Body of pancreas (tissue), 4 donors: Measurements from ENCODE around the gene SAP30L. TPM values are rescaled to one million over a fixed set of nuclear protein-coding genes. Genes with fewer than 3 reads are reported as not detected.

ENCODE experiments used
- ATAC-seq: fragments of 150-250 bp; one replicate; pipeline ENCODE4 v1.9.1; 2016
- DNase-seq, 4 donors: peaks; one replicate each; pipeline ENCODE4 v3.0.0-alpha.2; 2019
- H3K27ac ChIP-seq, 4 donors: fragments of 200-600 bp; sonication (generic); 1 replicate in 3 of 4; 2 replicates in 1 of 4; pipeline versions ENCODE4 v1.5.1 to v1.6.1; 2016 to 2019; ENCODE audit warnings: mild to moderate bottlenecking in 1 of 4, mixed read lengths in 1 of 4, moderate library complexity in 1 of 4
- H3K27me3 ChIP-seq, 2 donors: fragments of 200-600 bp; sonication (generic); one replicate each; pipeline ENCODE4 v1.6.0; 2016; ENCODE audit warnings: mild to moderate bottlenecking in 1 of 2
- H3K36me3 ChIP-seq, 2 donors: fragments of 200-600 bp; sonication (generic); replicated peaks in 1 of 2; 2 replicates each; pipeline ENCODE4 v1.5.1; 2016; ENCODE audit warnings: low read depth in 2 of 2; ENCODE audit not compliant: insufficient read depth in 1 of 2
- H3K4me1 ChIP-seq: fragments of 200-600 bp; sonication (generic); one replicate; pipeline ENCODE4 v1.6.0; 2016
- H3K4me3 ChIP-seq, 2 donors: fragments of 200-600 bp; sonication (generic); 1 replicate in 1 of 2; 2 replicates in 1 of 2; pipeline ENCODE4 v1.5.1; 2016 to 2019
- H3K9me3 ChIP-seq, 3 donors: fragments of 200-600 bp; sonication (generic); 1 replicate in 2 of 3; 2 replicates in 1 of 3; pipeline ENCODE4 v1.5.1; 2016
- POLR2A ChIP-seq, 3 donors: fragments of 450-650 bp; IDR thresholded peaks; one replicate each; pipeline ENCODE4 v1.6.1; 2016; ENCODE audit warnings: antibody characterized with exemption in 3 of 3, mild to moderate bottlenecking in 2 of 3
- WGBS, 2 donors: methylation state at CpG; one replicate each; pipeline ENCODE4 v1.1.5; 2017; 5-methylcytosine and 5-hydroxymethylcytosine counted together
- intact Hi-C: fragments of 100-400 bp; cut with DNase I; formaldehyde crosslinking; loops from one replicate; pipeline ENCODE4 v1.15.1; 2023
- total RNA-seq, 2 donors: library from RNA; depleted of rRNA; stranded (reverse); fragments of >200 nt; gene quantifications; one replicate each; pipeline ENCODE4 v1.1.0, GENCODE V29; 2016
- TF ChIP-seq, protein P1 (sequence below), 7 experiments: fragments of 450-650 bp in 4 of 7; fragments of 200-600 bp in 3 of 7; sonication (generic) in 3 of 7; IDR thresholded peaks; one replicate each; pipeline ENCODE4 v1.5.1; 2016 to 2019; ENCODE audit warnings: antibody characterized with exemption in 7 of 7

SAP30L gene
- total RNA-seq, 2 donors from 2014 or later, result 11.7 to 15.5 TPM

DNA sequence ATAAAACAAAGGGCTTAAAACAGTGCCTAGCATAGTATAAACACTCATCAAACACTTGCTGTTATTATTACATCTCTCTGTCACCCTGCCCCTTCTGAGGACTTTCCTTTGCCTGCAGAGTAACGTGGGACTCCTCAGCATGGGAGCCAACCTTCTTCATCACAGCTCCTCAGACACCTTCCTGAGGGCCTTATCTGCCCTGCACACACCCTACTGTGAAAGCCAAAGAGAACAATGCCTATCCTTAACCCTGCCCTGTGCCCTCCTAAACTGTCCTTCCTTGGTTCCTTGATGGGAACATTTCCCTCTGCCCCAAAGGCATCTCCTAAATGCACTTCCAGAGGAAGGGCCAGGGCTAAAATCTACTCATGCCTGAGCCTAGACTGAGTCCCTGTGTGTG is 52.8 kb downstream of the SAP30L start:
- Histone ChIP-seq H3K4me3 (no peak overlapping the region), H3K27me3 (no peaks in the 10 kb centered on the region), H3K9me3 (no peaks in the 10 kb centered on the region), H3K27ac (no peak overlapping the region), H3K36me3 (no peaks in the 10 kb centered on the region), H3K4me1 (no peaks in the 10 kb centered on the region)
- intact Hi-C loops, result no loop called here
- no peak for DNase-seq
- TF ChIP-seq, protein P1, sequence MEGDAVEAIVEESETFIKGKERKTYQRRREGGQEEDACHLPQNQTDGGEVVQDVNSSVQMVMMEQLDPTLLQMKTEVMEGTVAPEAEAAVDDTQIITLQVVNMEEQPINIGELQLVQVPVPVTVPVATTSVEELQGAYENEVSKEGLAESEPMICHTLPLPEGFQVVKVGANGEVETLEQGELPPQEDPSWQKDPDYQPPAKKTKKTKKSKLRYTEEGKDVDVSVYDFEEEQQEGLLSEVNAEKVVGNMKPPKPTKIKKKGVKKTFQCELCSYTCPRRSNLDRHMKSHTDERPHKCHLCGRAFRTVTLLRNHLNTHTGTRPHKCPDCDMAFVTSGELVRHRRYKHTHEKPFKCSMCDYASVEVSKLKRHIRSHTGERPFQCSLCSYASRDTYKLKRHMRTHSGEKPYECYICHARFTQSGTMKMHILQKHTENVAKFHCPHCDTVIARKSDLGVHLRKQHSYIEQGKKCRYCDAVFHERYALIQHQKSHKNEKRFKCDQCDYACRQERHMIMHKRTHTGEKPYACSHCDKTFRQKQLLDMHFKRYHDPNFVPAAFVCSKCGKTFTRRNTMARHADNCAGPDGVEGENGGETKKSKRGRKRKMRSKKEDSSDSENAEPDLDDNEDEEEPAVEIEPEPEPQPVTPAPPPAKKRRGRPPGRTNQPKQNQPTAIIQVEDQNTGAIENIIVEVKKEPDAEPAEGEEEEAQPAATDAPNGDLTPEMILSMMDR (IDR thresholded peaks at IDR 0.05), result no peak
- TF ChIP-seq POLR2A (IDR thresholded peaks at IDR 0.05), result no peak
- ATAC-seq, result no peak
- 76 to 83% methylated on average over 1 of the region's 1 CpG for WGBS, 2 donors

GRCh38 chr5:154498994-154499393 is 53.2 kb downstream of the SAP30L start:
- intact Hi-C loops, result no loop called here
- H3K36me3 ChIP-seq, result no peaks in the 10 kb centered on the region
- 88 to 92% methylated on average over 2 of the region's 2 CpGs for WGBS, 2 donors
- ATAC-seq (no peak), DNase-seq (no peak)
- no peaks in the 10 kb centered on the region for H3K4me1 ChIP-seq
- no peak overlapping the region for H3K27ac ChIP-seq
- no peaks in the 10 kb centered on the region for H3K27me3 ChIP-seq
- TF ChIP-seq, protein P1 (IDR thresholded peaks at IDR 0.05), result no peak
- TF ChIP-seq POLR2A (IDR thresholded peaks at IDR 0.05), result no peak
- H3K4me3 ChIP-seq, result no peak overlapping the region
- no peaks in the 10 kb centered on the region for H3K9me3 ChIP-seq

DNA sequence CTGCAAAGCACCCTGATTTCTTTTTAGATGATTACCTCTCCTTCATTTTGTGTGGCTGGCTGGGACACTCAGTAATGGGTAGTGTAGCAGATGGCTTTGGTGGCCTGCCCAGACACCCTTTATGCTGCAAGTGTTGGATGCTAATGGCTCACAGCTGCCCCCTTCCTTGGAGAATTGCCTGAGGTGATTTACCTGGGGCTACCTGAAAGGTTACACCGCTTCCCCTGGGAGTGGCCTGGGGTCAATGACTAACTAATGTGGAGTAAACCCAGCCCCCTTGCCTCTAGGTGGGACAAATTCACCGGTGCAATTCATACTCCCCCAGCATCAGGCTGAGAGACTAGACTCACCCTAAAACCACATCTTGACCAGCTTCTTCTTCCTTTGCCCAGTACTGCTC is 55.8 kb downstream of the SAP30L start:
- Histone ChIP-seq H3K36me3 (no peaks in the 10 kb centered on the region), H3K27me3 (no peaks in the 10 kb centered on the region), H3K4me1 (no peaks in the 10 kb centered on the region), H3K4me3 (no peak overlapping the region), H3K9me3 (no peaks in the 10 kb centered on the region), H3K27ac (no peak overlapping the region)
- intact Hi-C loops, result no loop called here
- TF ChIP-seq, protein P1 (IDR thresholded peaks at IDR 0.05), result no peak
- no peak for TF ChIP-seq POLR2A (IDR thresholded peaks at IDR 0.05)
- 49 to 68% methylated on average over 2 of the region's 2 CpGs for WGBS, 2 donors
- ATAC-seq, result no peak
- no peak for DNase-seq

DNA sequence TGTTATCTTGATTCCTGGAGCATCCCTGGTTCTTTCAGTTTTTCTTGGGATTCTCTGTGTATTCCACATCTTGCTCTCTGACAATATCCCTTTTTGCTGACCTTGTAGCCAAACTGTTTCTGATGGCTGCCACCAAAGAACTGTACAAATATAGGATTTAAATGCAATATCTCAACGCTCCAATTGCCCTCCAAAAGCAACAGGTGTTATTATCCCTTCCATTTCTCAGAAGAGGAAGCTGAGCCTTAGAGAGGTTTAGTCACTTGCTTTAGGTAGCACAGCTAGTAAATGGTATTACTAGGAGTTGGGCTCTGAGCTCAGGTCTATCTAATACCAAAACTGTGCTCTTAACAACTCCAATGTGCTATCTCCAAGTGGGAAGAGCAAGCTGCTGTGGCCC is 56.4 kb downstream of the SAP30L start:
- 72 to 88% methylated on average over 1 of the region's 1 CpG for WGBS, 2 donors
- TF ChIP-seq, protein P1 (IDR thresholded peaks at IDR 0.05), result no peak
- TF ChIP-seq POLR2A (IDR thresholded peaks at IDR 0.05), result no peak
- H3K4me3 ChIP-seq, result no peak overlapping the region
- DNase-seq (no peak), ATAC-seq (no peak)
- no peaks in the 10 kb centered on the region for H3K4me1 ChIP-seq
- no peaks in the 10 kb centered on the region for H3K36me3 ChIP-seq
- intact Hi-C loops, result no loop called here
- no peak overlapping the region for H3K27ac ChIP-seq
- no peaks in the 10 kb centered on the region for H3K27me3 ChIP-seq
- no peaks in the 10 kb centered on the region for H3K9me3 ChIP-seq

- no peaks in the 10 kb centered on the region for H3K9me3 ChIP-seq
- H3K27me3 ChIP-seq, result no peaks in the 10 kb centered on the region
- 83 to 93% methylated on average over 2 of the region's 2 CpGs for WGBS, 2 donors
Observed at GRCh38 chr5:154503698-154504039, 57.9 kb downstream of the SAP30L start.

More at GRCh38 chr5:154503698-154504039, 57.9 kb downstream of the SAP30L start:
- DNase-seq, result no peak
- intact Hi-C loops, result no loop called here
- ATAC-seq, result no peak
- Histone ChIP-seq H3K4me3 (no peak overlapping the region), H3K36me3 (no peaks in the 10 kb centered on the region), H3K27ac (no peak overlapping the region), H3K4me1 (no peaks in the 10 kb centered on the region)
- TF ChIP-seq POLR2A (IDR thresholded peaks at IDR 0.05), result no peak
- TF ChIP-seq, protein P1 (IDR thresholded peaks at IDR 0.05), result no peak
